Measurements from ENCODE around the gene ADCY5.

- no peak for TF ChIP-seq CTCF (IDR thresholded peaks at IDR 0.05; ENCODE audit: poor library complexity)
- no peak for TF ChIP-seq EZH2 (IDR thresholded peaks at IDR 0.05; ENCODE audit: borderline replicate concordance)
- no peak for TF ChIP-seq EZH2phosphoT487 (IDR thresholded peaks at IDR 0.05; ENCODE audit: low read depth, severe bottlenecking, unreplicated experiment)
Measured at GRCh38 chr3:123290107-123290930, 158.6 kb downstream of the ADCY5 start.
